GM18526 (cell line): ENCODE measurements around the gene BCL2L1.

Experiments used
- POLR2A ChIP-seq: IDR thresholded peaks from 3 replicates; pipeline ENCODE4 v1.6.1; 2011; ENCODE audit not compliant: insufficient read length; ENCODE audit errors: extremely low read depth

The BCL2L1 gene

DNA sequence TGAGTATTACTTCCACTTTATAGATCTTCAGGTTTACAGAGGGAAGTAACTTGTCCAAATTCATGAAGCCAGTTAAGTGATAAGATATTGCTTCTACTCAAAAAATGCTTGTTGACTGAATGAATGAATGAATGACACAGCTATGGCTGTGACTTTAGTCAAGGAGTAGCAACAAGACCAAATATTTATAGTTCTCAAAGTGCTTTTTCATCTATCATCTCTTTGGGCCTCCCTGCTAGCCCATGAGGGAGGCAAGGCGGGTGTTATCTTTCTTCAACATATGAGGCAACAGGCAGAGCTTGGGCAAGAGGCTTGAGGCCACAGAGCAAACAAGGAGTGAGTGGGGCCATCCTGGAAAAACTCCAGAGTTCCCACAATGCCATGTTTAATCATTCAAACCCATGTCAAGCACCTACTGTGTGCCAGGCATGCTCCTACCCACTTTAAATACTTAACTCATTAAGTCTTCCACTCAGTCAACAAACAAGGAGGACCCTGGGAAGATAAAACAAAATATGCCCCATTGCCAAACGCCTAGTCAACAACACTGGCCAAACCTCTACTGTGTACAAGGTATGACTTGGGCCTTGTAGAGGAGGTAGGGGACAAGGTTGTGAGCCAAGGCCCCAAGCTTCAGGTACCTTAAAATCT, 15.9 kb downstream of the BCL2L1 start:
- no peak for TF ChIP-seq POLR2A

- TF ChIP-seq POLR2A: no peak
Measured at GRCh38 chr20:31705598-31706597, 16.8 kb downstream of the BCL2L1 start.

DNA sequence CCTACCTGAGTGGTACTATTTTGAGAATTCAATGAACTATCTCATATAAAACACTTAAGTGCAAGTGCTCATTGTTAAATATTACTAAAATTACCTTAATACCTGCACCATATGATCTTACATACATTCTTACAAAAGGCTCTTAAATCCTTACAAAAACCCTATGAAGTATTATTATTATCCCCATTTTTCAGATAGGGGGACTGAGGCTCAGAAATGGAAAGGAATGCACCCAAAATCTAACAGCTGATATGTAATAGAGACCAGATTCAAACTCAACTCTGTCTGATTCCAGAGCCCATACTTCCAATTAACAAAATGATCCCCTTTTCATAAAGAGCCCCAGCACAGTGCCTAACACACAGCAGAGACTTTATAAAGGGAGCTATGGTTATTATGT, 17.5 kb downstream of the BCL2L1 start:
- no peak for TF ChIP-seq POLR2A

DNA sequence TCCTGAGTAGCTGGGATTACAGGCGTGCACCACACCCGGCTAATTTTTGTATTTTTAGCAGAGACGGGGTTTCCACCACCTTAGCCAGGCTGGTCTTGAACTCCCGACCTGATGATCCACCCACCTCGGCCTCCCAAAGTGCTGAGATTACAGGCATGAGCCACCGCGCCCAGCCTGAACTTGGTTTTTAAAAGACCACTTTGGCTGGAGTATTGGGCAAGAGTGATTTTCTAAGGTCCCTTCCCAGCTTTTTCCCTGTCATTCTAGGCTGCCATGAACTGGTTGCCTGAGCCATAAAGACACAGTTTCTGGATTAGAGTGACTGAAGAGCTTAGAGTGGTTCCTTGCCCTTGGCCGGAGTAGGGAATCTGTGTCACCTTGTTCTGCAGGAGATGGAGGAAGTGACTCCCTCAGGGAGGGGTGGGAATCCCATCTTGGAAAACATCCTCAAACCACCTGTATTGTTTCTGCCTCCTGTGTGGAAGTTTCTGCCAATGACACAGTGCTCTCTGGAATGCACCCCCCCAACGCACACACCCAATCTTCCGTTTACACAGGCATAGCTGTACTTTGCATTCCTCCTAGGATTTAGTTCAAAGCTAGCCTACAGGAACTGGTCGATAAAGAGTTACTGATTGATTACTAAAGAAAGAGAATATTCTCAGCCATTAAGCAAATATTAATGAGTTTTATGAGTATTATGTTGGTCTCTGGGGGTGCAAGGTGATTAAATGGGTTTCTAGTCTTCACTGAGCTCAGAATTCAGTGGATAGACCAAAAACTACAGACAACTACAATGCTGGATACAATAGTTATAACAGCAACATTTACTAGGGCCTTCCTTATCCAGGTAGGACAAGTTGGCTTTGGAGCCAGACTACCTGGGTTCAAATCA, 18.2 kb downstream of the BCL2L1 start:
- no peak for TF ChIP-seq POLR2A

- TF ChIP-seq POLR2A: no peak
Measured at GRCh38 chr20:31701591-31701990, 21.1 kb downstream of the BCL2L1 start.

DNA sequence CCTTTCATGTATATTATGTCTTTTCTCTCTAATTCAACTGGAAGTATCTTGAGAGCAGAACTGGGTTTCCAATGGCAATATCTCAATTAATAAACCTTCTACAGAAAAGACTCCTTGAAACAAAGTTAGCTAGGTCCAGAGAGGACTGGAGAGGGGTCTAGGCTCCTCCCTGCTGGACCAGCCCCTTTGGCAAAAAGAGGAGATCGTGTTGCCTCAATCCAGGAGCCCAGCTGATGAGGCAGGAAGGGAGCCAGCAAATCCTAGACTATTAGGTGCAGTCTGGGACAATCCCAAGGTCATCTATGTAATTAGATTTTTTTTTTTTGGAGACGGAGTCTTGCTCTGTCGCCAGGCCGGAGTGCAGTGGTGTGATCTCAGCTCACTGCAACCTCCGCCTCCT, 21.9 kb downstream of the BCL2L1 start:
- TF ChIP-seq POLR2A: no peak

- no peak for TF ChIP-seq POLR2A
Measured at GRCh38 chr20:31699801-31700728, 22.6 kb downstream of the BCL2L1 start.

DNA sequence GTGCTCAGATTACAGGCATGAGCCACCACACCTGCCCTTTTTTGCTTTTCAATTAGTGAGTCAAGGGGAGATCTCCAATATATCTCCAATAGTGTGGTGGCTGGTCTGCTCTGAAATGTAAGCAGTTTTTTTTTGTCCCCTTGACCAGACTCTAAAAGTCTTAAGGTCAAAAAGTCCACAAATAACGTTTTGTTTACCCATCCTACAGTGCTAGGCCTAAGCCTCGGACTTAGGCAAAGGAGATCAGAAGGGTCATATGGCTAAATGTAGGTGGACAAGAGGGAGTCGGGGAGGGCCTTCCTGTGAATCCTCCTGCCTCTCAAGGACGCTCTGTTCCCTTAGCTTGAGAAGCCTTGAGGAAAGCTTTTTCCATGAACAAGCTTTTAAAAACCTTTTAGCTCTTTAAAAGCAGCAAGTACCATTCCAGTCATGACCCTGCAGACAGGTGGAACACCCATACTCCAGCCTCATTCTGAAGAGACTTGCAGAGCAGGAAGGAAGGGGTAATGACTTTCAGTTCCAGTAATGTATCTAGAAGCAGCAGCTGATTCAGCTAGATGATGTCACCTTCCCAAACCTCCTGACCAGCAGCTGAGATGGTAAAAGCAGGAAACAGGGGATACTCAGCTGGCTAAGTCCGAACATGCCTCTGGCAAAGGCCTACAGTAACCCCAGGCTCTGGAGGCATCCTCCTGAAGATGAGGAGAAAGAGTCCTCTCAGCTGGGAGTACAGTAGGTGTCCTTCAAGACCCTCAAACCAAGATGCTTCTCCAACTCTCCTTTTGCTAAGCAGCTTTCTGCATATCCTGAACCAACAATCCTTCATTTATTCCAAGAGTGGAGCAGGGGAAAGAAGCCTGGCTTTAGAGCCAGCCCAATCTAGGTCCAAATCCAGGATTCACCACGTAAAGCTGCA, 23.6 kb downstream of the BCL2L1 start:
- TF ChIP-seq POLR2A: no peak

DNA sequence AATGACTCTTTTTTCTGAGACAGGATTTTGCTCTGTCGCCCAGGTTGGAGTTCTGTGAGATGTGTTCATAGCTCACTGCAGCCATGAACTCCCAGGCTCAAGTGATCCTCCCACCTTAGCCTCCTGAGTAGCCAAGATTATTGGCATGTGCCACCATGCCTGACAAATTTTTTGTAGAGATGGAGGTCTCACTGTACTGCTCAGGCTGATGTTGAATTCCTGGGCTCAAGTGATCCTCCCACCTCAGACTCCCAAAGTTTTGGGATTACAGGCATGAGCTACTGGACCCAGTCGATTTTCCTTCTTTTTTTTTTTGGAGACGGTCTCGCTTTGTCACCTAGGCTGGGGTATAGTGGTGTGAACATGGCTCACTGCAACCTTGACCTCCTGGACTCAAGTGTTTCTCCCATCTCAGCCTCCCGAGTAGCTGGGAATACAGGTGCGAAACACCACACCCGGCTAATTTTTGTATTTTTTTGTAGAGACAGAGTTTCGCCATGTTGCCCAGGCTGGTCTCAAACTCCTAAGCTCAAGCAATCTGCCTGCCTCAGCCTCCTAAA, 24.3 kb downstream of the BCL2L1 start:
- no peak for TF ChIP-seq POLR2A

- no peak for TF ChIP-seq POLR2A
Measured at GRCh38 chr20:31695849-31696804, 26.5 kb downstream of the BCL2L1 start.

DNA sequence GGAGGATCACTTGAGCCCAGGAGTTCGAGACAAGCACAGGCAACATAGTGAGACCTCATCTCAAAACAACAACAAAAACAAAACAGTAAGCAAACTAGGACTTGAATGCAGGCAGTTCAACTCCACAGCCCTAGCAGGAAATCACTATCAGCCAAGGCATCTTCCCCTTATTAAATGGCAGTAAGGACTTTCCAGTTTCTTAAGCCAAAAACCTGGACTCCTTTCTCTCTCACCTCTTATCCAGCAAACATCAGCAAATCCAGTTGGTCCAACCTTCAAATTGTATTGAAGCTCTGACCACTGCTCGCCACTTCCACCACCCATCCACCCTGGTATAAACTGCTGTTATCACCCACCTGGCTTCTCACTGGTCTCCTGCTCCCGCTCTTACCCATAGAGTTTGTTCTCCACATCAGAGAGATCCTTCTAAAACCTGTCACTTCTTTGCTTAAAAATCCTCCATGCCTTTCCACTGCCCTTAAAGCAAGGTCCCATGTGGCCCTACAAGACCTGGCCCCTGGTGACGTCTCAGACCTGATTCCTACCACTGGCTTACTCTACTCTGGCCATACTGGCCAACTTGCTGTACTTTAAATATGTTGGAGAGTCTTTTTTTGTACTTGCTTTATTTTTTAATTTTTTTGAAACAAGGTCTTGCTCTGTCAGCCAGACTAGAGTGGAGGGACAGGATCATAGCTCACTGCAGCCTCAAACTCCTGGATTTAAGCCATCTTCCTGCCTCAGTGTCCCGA, 27.6 kb downstream of the BCL2L1 start:
- TF ChIP-seq POLR2A: no peak
